ENCODE measurements around the gene ZHX3. TPM values are rescaled to one million over a fixed set of nuclear protein-coding genes. Genes with fewer than 3 reads are reported as not detected.

Gene ZHX3
- total and polyA plus RNA-seq, 10 of the 15 experiments (the other 5 are each of a cell fraction or from before 2014, with no cell fraction given), result 1.3 to 14.0 (median 5.0) TPM

GRCh38 chr20:41183391-41183790 is 134.1 kb downstream of the ZHX3 start:
- in situ Hi-C loops (cut with MboI), result no loop called here
- CTCF ChIA-PET, result no interaction called here

More at GRCh38 chr20:41183391-41183790, 134.1 kb downstream of the ZHX3 start:
- no peaks in the 10 kb centered on the region for H3K27me3 ChIP-seq (replicated peaks in 1 of 2; ENCODE audit: control insufficient read depth in 2 of 2, insufficient read depth in 2 of 2, low read length in 1 of 2)
- WGBS (ENCODE audit: insufficient coverage, insufficient replicate concordance, low lambda C conversion rate, missing lambda C conversion rate), result 84% methylated on average over 6 of the region's 6 CpGs
- no peaks in the 10 kb centered on the region for H3K4me1 ChIP-seq (ENCODE audit: control insufficient read depth, insufficient read depth, low read length)
- RAD21 ChIA-PET (ENCODE audit: unreplicated experiment), result no interaction called here
- no peaks in the 10 kb centered on the region for H3K79me2 ChIP-seq (ENCODE audit: control insufficient read depth, insufficient read depth, low read length)
- H3K4me2 ChIP-seq (ENCODE audit: control insufficient read depth, insufficient read depth), result no peak overlapping the region
- SMC1A ChIA-PET (ENCODE audit: uncharacterized antibody, unreplicated experiment), result no interaction called here
- no peak for DNase-seq (ENCODE audit: low read depth, low spot score)
- H4K20me1 ChIP-seq (ENCODE audit: control insufficient read depth, insufficient read depth), result no peaks in the 10 kb centered on the region
- FAIRE-seq, result no peak
- peaks cover 0 to 3% of the 10 kb centered on the region in 2 experiments; a peak in 1 of 4 replicates for H3K36me3 ChIP-seq (ENCODE audit: control insufficient read depth in 2 of 2, insufficient read depth in 2 of 2, low read length in 1 of 2)
- ATAC-seq, result no peak
- POLR2A ChIA-PET, result no interaction called here
- no peak overlapping the region for H3K27ac ChIP-seq (ENCODE audit: control insufficient read depth, insufficient read depth)
- no peak overlapping the region for H3K9ac ChIP-seq (ENCODE audit: control insufficient read depth, insufficient read depth, low read length)
- BruUV-seq (replicated peaks), result no TSS peak
- no peak overlapping the region for H3K4me3 ChIP-seq
- no peak overlapping the region for H2AFZ ChIP-seq (ENCODE audit: control insufficient read depth, low read depth, low read length)
- intact Hi-C loops (cut with micrococcal nuclease; ENCODE audit: unreplicated experiment), result no loop called here
- no peaks in the 10 kb centered on the region for H3K9me3 ChIP-seq (replicated peaks; ENCODE audit: control insufficient read depth, insufficient read depth, low read length)
- TF ChIP-seq YBX1 (IDR thresholded peaks at IDR 0.05), result no peak
- no peak for TF ChIP-seq ESRRA (IDR thresholded peaks at IDR 0.05; ENCODE audit: low read length)
- no peak for TF ChIP-seq WRNIP1 (IDR thresholded peaks at IDR 0.05; ENCODE audit: borderline replicate concordance, low read depth, low read length)
- no peak for TF ChIP-seq ZBTB33 (IDR thresholded peaks at IDR 0.05)
- TF ChIP-seq MTA2 (IDR thresholded peaks at IDR 0.05; ENCODE audit: low read depth), result no peak
- TF ChIP-seq ZBTB11 (CRISPR knock-in tag; IDR thresholded peaks at IDR 0.05), result no peak
